ENCODE results near the gene LOXL1. TPM values are rescaled to one million over a fixed set of nuclear protein-coding genes. Genes with fewer than 3 reads are reported as not detected.

The LOXL1 gene
- total and polyA plus RNA-seq, 4 donors, result 0.67 to 2.0 (median 1.4) TPM; not detected in 1

- no peak for TF ChIP-seq ATF3 (IDR thresholded peaks at IDR 0.05)
- H3K27me3 ChIP-seq (ENCODE audit: control insufficient read depth in 4 of 4, insufficient read depth in 4 of 4, low read length in 3 of 4), result no peaks in the 10 kb centered on the region
- DNase-seq (ENCODE audit: low spot score), result no peak
- H3K4me1 ChIP-seq (ENCODE audit: control insufficient read depth in 4 of 4, insufficient read depth in 4 of 4, low read length in 3 of 4), result no peaks in the 10 kb centered on the region
- no peak overlapping the region for H3K27ac ChIP-seq (ENCODE audit: low read depth in 1 of 2, low read length in 2 of 2)
- no peaks in the 10 kb centered on the region for H3K9me3 ChIP-seq (ENCODE audit: control insufficient read depth in 4 of 4, low read length in 3 of 4)
- no peak overlapping the region for H3K4me3 ChIP-seq (ENCODE audit: low read depth in 1 of 3, low read length in 3 of 3)
- no peaks in the 10 kb centered on the region for H3K36me3 ChIP-seq (ENCODE audit: control insufficient read depth in 4 of 4, insufficient read depth in 3 of 4, low read depth in 1 of 4, low read length in 3 of 4)
- 82% methylated on average over 17 of the region's 17 CpGs for WGBS
- H3K9ac ChIP-seq (ENCODE audit: low read depth in 1 of 2, low read length in 2 of 2), result no peak overlapping the region
Measured at GRCh38 chr15:73946046-73946721, 19.9 kb downstream of the LOXL1 start.

- Histone ChIP-seq H3K36me3 (ENCODE audit: control insufficient read depth in 4 of 4, insufficient read depth in 3 of 4, low read depth in 1 of 4, low read length in 3 of 4) (no peaks in the 10 kb centered on the region), H3K27ac (ENCODE audit: low read depth in 1 of 2, low read length in 2 of 2) (no peak overlapping the region), H3K4me1 (ENCODE audit: control insufficient read depth in 4 of 4, insufficient read depth in 4 of 4, low read length in 3 of 4) (no peaks in the 10 kb centered on the region), H3K9ac (ENCODE audit: low read depth in 1 of 2, low read length in 2 of 2) (no peak overlapping the region), H3K9me3 (ENCODE audit: control insufficient read depth in 4 of 4, low read length in 3 of 4) (no peaks in the 10 kb centered on the region), H3K4me3 (ENCODE audit: low read depth in 1 of 3, low read length in 3 of 3) (no peak overlapping the region), H3K27me3 (ENCODE audit: control insufficient read depth in 4 of 4, insufficient read depth in 4 of 4, low read length in 3 of 4) (no peaks in the 10 kb centered on the region)
- TF ChIP-seq TAF1 (conservative IDR thresholded peaks at IDR 0.05), result no peak
- no peak for TF ChIP-seq SP1 (IDR thresholded peaks at IDR 0.05)
- WGBS, result 91% methylated on average over 9 of the region's 9 CpGs
- no peak for DNase-seq (ENCODE audit: low spot score)
Measured at GRCh38 chr15:73946795-73947370, 20.6 kb downstream of the LOXL1 start.

GRCh38 chr15:73947651-73948050 is 21.4 kb downstream of the LOXL1 start:
- Histone ChIP-seq H3K27me3 (ENCODE audit: control insufficient read depth in 4 of 4, insufficient read depth in 4 of 4, low read length in 3 of 4) (no peaks in the 10 kb centered on the region), H3K27ac (ENCODE audit: low read depth in 1 of 2, low read length in 2 of 2) (no peak overlapping the region), H3K4me1 (ENCODE audit: control insufficient read depth in 4 of 4, insufficient read depth in 4 of 4, low read length in 3 of 4) (no peaks in the 10 kb centered on the region), H3K9ac (ENCODE audit: low read depth in 1 of 2, low read length in 2 of 2) (no peak overlapping the region), H3K36me3 (ENCODE audit: control insufficient read depth in 4 of 4, insufficient read depth in 3 of 4, low read depth in 1 of 4, low read length in 3 of 4) (no peaks in the 10 kb centered on the region), H3K4me3 (ENCODE audit: low read depth in 1 of 3, low read length in 3 of 3) (no peak overlapping the region), H3K9me3 (ENCODE audit: control insufficient read depth in 4 of 4, low read length in 3 of 4) (no peaks in the 10 kb centered on the region)
- no peak for TF ChIP-seq FOXA2 (IDR thresholded peaks at IDR 0.05)
- TF ChIP-seq ZBTB33 (IDR thresholded peaks at IDR 0.05), result no peak
- no peak for TF ChIP-seq ATF3 (IDR thresholded peaks at IDR 0.05)
- TF ChIP-seq CTCF (IDR thresholded peaks at IDR 0.05; ENCODE audit: low read depth, low read length, missing input control), result no peak
- TF ChIP-seq JUND (IDR thresholded peaks at IDR 0.05), result no peak
- TF ChIP-seq GABPA (IDR thresholded peaks at IDR 0.05 in 1 of 2, conservative IDR thresholded peaks at IDR 0.05 in 1 of 2), result no peak
- DNase-seq (ENCODE audit: low spot score), result no peak
- 95% methylated on average over 9 of the region's 9 CpGs for WGBS

Data from liver (tissue), 9 donors.